Fibroblast of mammary gland (primary cell): ENCODE data around the gene PLCB4.

Experiments used
- DNase-seq: peaks from one replicate; pipeline ENCODE4 v3.0.0-alpha.2; 2010; ENCODE audit warnings: low read depth
- H3K4me3 ChIP-seq: 2 replicates; pipeline ENCODE4 v1.5.1; 2011; ENCODE audit warnings: low read depth, mild to moderate bottlenecking, low read length, moderate library complexity; ENCODE audit not compliant: control insufficient read depth
- CTCF ChIP-seq: conservative IDR thresholded peaks from 2 replicates; pipeline ENCODE4 v1.5.1; 2011; ENCODE audit warnings: low read depth, low read length, inconsistent platforms; ENCODE audit not compliant: control insufficient read depth, insufficient read depth

The PLCB4 gene

GRCh38 chr20:9156529-9157280, 87.8 kb downstream of the PLCB4 start:
- no peak overlapping the region for H3K4me3 ChIP-seq
- TF ChIP-seq CTCF, result no peak
- DNase-seq, result no peak

- DNase-seq, result no peak
- TF ChIP-seq CTCF, result no peak
- H3K4me3 ChIP-seq, result no peak overlapping the region
Observed at GRCh38 chr20:9160331-9160730, 91.4 kb downstream of the PLCB4 start.

- no peak for TF ChIP-seq CTCF
- DNase-seq, result peak; percentile 36
- no peak overlapping the region for H3K4me3 ChIP-seq
Observed at GRCh38 chr20:9160757-9161156, 91.9 kb downstream of the PLCB4 start.

GRCh38 chr20:9161311-9161710, 92.4 kb downstream of the PLCB4 start:
- no peak for TF ChIP-seq CTCF
- DNase-seq, result no peak
- H3K4me3 ChIP-seq, result no peak overlapping the region

- no peak for TF ChIP-seq CTCF
- DNase-seq, result no peak
Observed at GRCh38 chr20:9163251-9163650, 94.4 kb downstream of the PLCB4 start.

GRCh38 chr20:9163995-9164394, 95.1 kb downstream of the PLCB4 start:
- H3K4me3 ChIP-seq, result no peak overlapping the region
- no peak for TF ChIP-seq CTCF
- DNase-seq, result no peak

More at GRCh38 chr20:9163251-9163650, 94.4 kb downstream of the PLCB4 start:
- H3K4me3 ChIP-seq, result no peak overlapping the region
